IMR-90 (cell line): Measurements from ENCODE around the gene GATAD2A. TPM values are rescaled to one million over a fixed set of nuclear protein-coding genes. Genes with fewer than 3 reads are reported as not detected.
"Not testable (repeated sequence)": the region's sequence is repeated elsewhere in the genome, so short reads cannot be mapped to it uniquely, and the experiment has no call there.

ENCODE experiments used
- ATAC-seq: fragments of 200-7000 bp; cut with Tn5 transposase; 2 replicates; pipeline ENCODE4 v1.9.1; 2020; ENCODE audit warnings: low read depth, mild to moderate bottlenecking, moderate library complexity
- BruUV-seq: library from RNA; stranded (reverse); fragments of 400-500 nt; replicated peaks from 2 replicates; lab custom pipeline; 2021; lab: Mats Ljungman, UMichigan
- CTCF ChIA-PET: fragments of 300-600 bp; formaldehyde crosslinking; extraction: SDS; loops from one replicate; lab custom pipeline; 2021; ENCODE audit warnings: antibody characterized with exemption; lab: Yijun Ruan, JAX
- POLR2A ChIA-PET: fragments of 300-600 bp; sonication (Branson Sonifier 250); formaldehyde crosslinking; loops from one replicate; lab custom pipeline; 2022; ENCODE audit warnings: antibody characterized with exemption; ENCODE audit not compliant: unreplicated experiment; lab: Charles Lee
- DNase-seq: peaks from one replicate; pipeline ENCODE4 v3.0.0; 2013
- H2AFZ ChIP-seq: replicated peaks from 2 replicates; pipeline ENCODE3; 2013; ENCODE audit warnings: low read length, mild to moderate bottlenecking; ENCODE audit not compliant: poor library complexity
- H2AK5ac ChIP-seq: 2 replicates; pipeline ENCODE4 v1.6.1; 2013; ENCODE audit warnings: low read depth, low read length, inconsistent platforms
- H2AK9ac ChIP-seq: replicated peaks from 2 replicates; pipeline ENCODE3; 2013; ENCODE audit warnings: mild to moderate bottlenecking, low read depth, low read length, moderate library complexity; ENCODE audit not compliant: poor library complexity
- H2BK120ac ChIP-seq: 2 replicates; pipeline ENCODE4 v1.6.1; 2013; ENCODE audit warnings: low read depth, low read length, inconsistent platforms
- H2BK15ac ChIP-seq: 3 replicates; pipeline ENCODE4 v1.6.1; 2013; ENCODE audit warnings: low read depth, low read length, inconsistent platforms
- H2BK20ac ChIP-seq: 2 replicates; pipeline ENCODE4 v1.6.1; 2013; ENCODE audit warnings: low read depth, mild to moderate bottlenecking, inconsistent platforms, low read length, moderate library complexity
- H2BK5ac ChIP-seq: 2 replicates; pipeline ENCODE4 v1.6.1; 2013; ENCODE audit warnings: mild to moderate bottlenecking, low read depth, low read length, inconsistent platforms; ENCODE audit not compliant: poor library complexity, severe bottlenecking
- H3K14ac ChIP-seq: replicated peaks from 2 replicates; pipeline ENCODE4 v1.6.1; 2013; ENCODE audit warnings: low read depth, low read length, inconsistent platforms
- H3K18ac ChIP-seq: 2 replicates; pipeline ENCODE4 v1.6.1; 2013; ENCODE audit warnings: low read depth, low read length, control low read depth
- H3K23ac ChIP-seq: 2 replicates; pipeline ENCODE4 v1.6.1; 2013; ENCODE audit warnings: low read depth, low read length, inconsistent platforms
- H3K27ac ChIP-seq: 2 replicates; pipeline ENCODE4 v1.5.1; 2013; ENCODE audit warnings: mild to moderate bottlenecking, control low read depth, low read length; ENCODE audit not compliant: insufficient read depth
- H3K27me3 ChIP-seq: 2 replicates; pipeline ENCODE4 v1.6.1; 2013; ENCODE audit warnings: low read length; ENCODE audit not compliant: control insufficient read depth, insufficient read depth
- H3K36me3 ChIP-seq: 2 replicates; pipeline ENCODE4 v1.6.1; 2013; ENCODE audit warnings: low read length, mixed read lengths; ENCODE audit not compliant: control insufficient read depth, insufficient read depth
- H3K4ac ChIP-seq: 2 replicates; pipeline ENCODE4 v1.6.1; 2013; ENCODE audit warnings: low read depth, low read length, inconsistent platforms
- H3K4me1 ChIP-seq: 2 replicates; pipeline ENCODE4 v1.6.1; 2013; ENCODE audit warnings: low read length, mixed read lengths; ENCODE audit not compliant: control insufficient read depth, insufficient read depth
- H3K4me2 ChIP-seq: 2 replicates; pipeline ENCODE4 v1.6.1; 2013; ENCODE audit warnings: low read depth, mild to moderate bottlenecking, control low read depth, low read length, moderate library complexity
- H3K4me3 ChIP-seq: 2 replicates; pipeline ENCODE4 v1.5.1; 2013; ENCODE audit warnings: low read depth, mild to moderate bottlenecking, control low read depth, low read length, moderate library complexity; ENCODE audit not compliant: insufficient read depth
- H3K56ac ChIP-seq: 2 replicates; pipeline ENCODE4 v1.6.1; 2013; ENCODE audit warnings: low read length, inconsistent platforms; ENCODE audit not compliant: insufficient read depth; ENCODE audit errors: extremely low read depth
- H3K79me1 ChIP-seq, 2 experiments: 2 replicates each; pipeline ENCODE4 v1.6.1; 2013; ENCODE audit warnings: low read length in 2 of 2, inconsistent platforms in 1 of 2, low read depth in 1 of 2
- H3K9ac ChIP-seq: 2 replicates; pipeline ENCODE4 v1.6.1; 2013; ENCODE audit warnings: low read depth, low read length, control low read depth
- H3K9me1 ChIP-seq: 2 replicates; pipeline ENCODE4 v1.6.1; 2013; ENCODE audit warnings: low read length, inconsistent platforms; ENCODE audit not compliant: insufficient read depth
- H3K9me3 ChIP-seq: 2 replicates; pipeline ENCODE4 v1.6.1; 2013; ENCODE audit warnings: low read length; ENCODE audit not compliant: control insufficient read depth, insufficient read depth
- H4K20me1 ChIP-seq: 2 replicates; pipeline ENCODE4 v1.6.1; 2013; ENCODE audit warnings: low read length, inconsistent platforms; ENCODE audit not compliant: insufficient read depth
- H4K5ac ChIP-seq: 2 replicates; pipeline ENCODE4 v1.6.1; 2013; ENCODE audit warnings: mild to moderate bottlenecking, low read depth, low read length, control low read depth
- H4K8ac ChIP-seq, 2 experiments: 2 replicates each; pipeline ENCODE4 v1.6.1; 2013; ENCODE audit warnings: low read depth in 2 of 2, low read length in 2 of 2, control low read depth in 1 of 2, inconsistent platforms in 1 of 2
- H4K91ac ChIP-seq: 2 replicates; pipeline ENCODE4 v1.6.1; 2013; ENCODE audit warnings: low read depth, low read length, inconsistent platforms; ENCODE audit not compliant: insufficient read depth
- POLR2A ChIP-seq: IDR thresholded peaks from 2 replicates; pipeline ENCODE4 v1.6.1; 2012; ENCODE audit warnings: mild to moderate bottlenecking, low read depth, low read length
- RAD21 ChIP-seq: IDR thresholded peaks from 2 replicates; pipeline ENCODE4 v1.6.1; 2012; ENCODE audit warnings: low read length, improper control_type of control experiment
- SMC3 ChIP-seq: fragments of 150-350 bp; IDR thresholded peaks from 2 replicates; pipeline ENCODE4 v1.6.1; 2016; ENCODE audit warnings: low read depth, mild to moderate bottlenecking, antibody characterized with exemption, low read length, moderate library complexity
- WGBS, 2 experiments: methylation state at CpG; one replicate each; pipeline versions ENCODE4 v1.1.5 to v1.1.7; 2013; ENCODE audit warnings: missing lambda C conversion rate in 2 of 2; ENCODE audit not compliant: insufficient read length in 1 of 2; ENCODE audit errors: extremely low coverage in 2 of 2; 5-methylcytosine and 5-hydroxymethylcytosine counted together
- dilution Hi-C: fragments of 300-500 bp; cut with HindIII; formaldehyde crosslinking; loops from one replicate; pipeline ENCODE4 v1.14.3; 2018; ENCODE audit warnings: low sequenced_read_pairs; ENCODE audit not compliant: unreplicated experiment
- in situ Hi-C: fragments of 300-500 bp; cut with MboI; formaldehyde crosslinking; loops from 3 replicates; pipeline ENCODE4 v1.14.3; 2019; ENCODE audit warnings: low sequenced_read_pairs, inconsistent platforms, mixed read lengths
- intact Hi-C: fragments of 100-400 bp; cut with micrococcal nuclease; formaldehyde crosslinking; loops from 2 replicates; pipeline ENCODE4 v1.10.0; 2022
- polyA plus RNA-seq, 3 experiments: library from polyadenylated mRNA; depleted of rRNA; stranded (reverse); fragments of >200 nt; gene quantifications; 2 replicates each; pipeline ENCODE4 v1.2.3, GENCODE V29; 2012; ENCODE audit warnings: low replicate concordance in 1 of 3
- total RNA-seq: library from RNA; depleted of rRNA; stranded (reverse); fragments of >200 nt; gene quantifications from 2 replicates; pipeline ENCODE4 v1.2.3, GENCODE V29; 2012
- TF ChIP-seq, protein P1 (sequence below): conservative IDR thresholded peaks from 2 replicates; pipeline ENCODE4 v1.5.1; 2012; ENCODE audit warnings: mild to moderate bottlenecking, low read depth, low read length, improper control_type of control experiment

Gene GATAD2A
- total and polyA plus RNA-seq, 2 of the 4 experiments (the other 2 are of a cell fraction): 23.5 to 33.2 TPM

DNA sequence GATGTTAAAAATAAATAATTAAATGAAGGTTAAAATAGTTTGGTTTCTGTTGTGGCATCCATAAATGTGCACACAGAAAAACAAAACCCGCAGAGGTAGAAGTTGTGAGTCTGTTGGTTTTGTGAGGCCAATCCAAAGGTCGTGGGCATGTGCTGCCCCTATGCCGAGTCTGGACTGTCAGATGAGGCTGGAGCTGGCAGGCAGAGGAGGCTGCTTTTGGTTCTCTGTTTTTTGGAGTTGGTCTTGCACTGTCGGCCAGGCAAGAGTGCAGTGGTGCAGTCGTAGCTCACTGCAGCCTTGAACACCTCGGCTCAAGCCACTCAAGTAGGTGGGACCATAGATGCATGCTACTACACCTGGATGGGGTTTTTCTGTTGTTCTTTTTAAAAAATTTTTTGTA is 66.2 kb downstream of the GATAD2A start:
- H2BK120ac ChIP-seq: no peak overlapping the region
- CTCF ChIA-PET: no interaction called here

DNA sequence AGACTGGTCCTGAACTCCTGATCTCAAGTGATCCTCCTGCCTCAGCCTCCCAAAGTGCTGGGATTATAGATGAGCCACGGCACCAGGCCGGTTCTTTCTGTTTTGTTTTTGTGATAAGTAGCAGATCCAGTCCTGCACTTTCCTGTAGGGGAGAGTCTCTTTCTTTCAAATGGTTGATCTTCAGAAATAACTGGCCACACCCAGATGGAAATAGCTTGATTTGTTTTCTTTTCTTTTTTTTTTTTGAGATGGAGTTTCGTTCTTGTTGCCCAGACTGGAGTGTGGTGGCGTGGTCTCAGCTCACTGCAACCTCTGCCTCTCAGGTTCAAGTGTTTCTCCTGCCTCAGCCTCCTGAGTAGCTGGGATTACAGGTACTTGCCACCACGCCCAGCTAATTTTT is 66.6 kb downstream of the GATAD2A start:
- POLR2A ChIA-PET, H4K8ac ChIP-seq, H3K56ac ChIP-seq, BruUV-seq, in situ Hi-C loops, CTCF ChIA-PET, H3K9ac ChIP-seq, H4K91ac ChIP-seq, dilution Hi-C loops, H2BK20ac ChIP-seq, H3K18ac ChIP-seq, H3K4ac ChIP-seq, H2AK9ac ChIP-seq, H3K27me3 ChIP-seq, H2AFZ ChIP-seq, H2AK5ac ChIP-seq, H3K14ac ChIP-seq, H4K5ac ChIP-seq, H3K4me1 ChIP-seq, H3K4me2 ChIP-seq, DNase-seq, ATAC-seq, H2BK5ac ChIP-seq, H3K4me3 ChIP-seq, H2BK120ac ChIP-seq, intact Hi-C loops, H3K27ac ChIP-seq, H3K23ac ChIP-seq, H2BK15ac ChIP-seq: not testable (repeated sequence)
- H3K9me3 ChIP-seq: peaks cover 10% of the 10 kb centered on the region
- H3K9me1 ChIP-seq: peaks cover 23% of the 10 kb centered on the region
- no CpG with 5 or more reads among the region's 5 CpGs for WGBS, 2 experiments
- peaks cover 45% of the 10 kb centered on the region for H4K20me1 ChIP-seq
- peaks cover 26 to 69% of the 10 kb centered on the region in 2 experiments for H3K79me1 ChIP-seq
- peaks cover 13% of the 10 kb centered on the region for H3K36me3 ChIP-seq

More for the DNA sequence above, 66.2 kb downstream of the GATAD2A start:
- Histone ChIP-seq H3K9me1 (peaks cover 20% of the 10 kb centered on the region), H3K36me3 (peaks cover 15% of the 10 kb centered on the region), H4K8ac (no peak overlapping the region), H3K27ac (no peak overlapping the region), H3K4me3 (no peak overlapping the region), H3K4ac (no peak overlapping the region), H3K9me3 (peaks cover 10% of the 10 kb centered on the region), H3K4me1 (peaks cover 5% of the 10 kb centered on the region; the same call in 1 of the 2 replicates), H3K18ac (no peak overlapping the region), H2AK9ac (no peak overlapping the region), H3K79me1 (peaks cover 28 to 68% of the 10 kb centered on the region in 2 experiments), H4K20me1 (peaks cover 41% of the 10 kb centered on the region), H3K27me3 (no peaks in the 10 kb centered on the region), H2BK20ac (no peak overlapping the region), H3K23ac (no peak overlapping the region), H3K56ac (no peak overlapping the region), H2BK15ac (no peak overlapping the region), H4K91ac (no peak overlapping the region), H2BK5ac (no peak overlapping the region), H3K14ac (no peak overlapping the region), H2AFZ (no peak overlapping the region), H2AK5ac (no peak overlapping the region), H3K9ac (no peak overlapping the region), H3K4me2 (no peak overlapping the region), H4K5ac (no peak overlapping the region)
- dilution Hi-C loops (no loop called here), in situ Hi-C loops (no loop called here), intact Hi-C loops (no loop called here)
- ATAC-seq (no peak), DNase-seq (no peak)
- POLR2A ChIA-PET: no interaction called here
- no peak for TF ChIP-seq POLR2A
- TF ChIP-seq SMC3: no peak
- TF ChIP-seq, protein P1, sequence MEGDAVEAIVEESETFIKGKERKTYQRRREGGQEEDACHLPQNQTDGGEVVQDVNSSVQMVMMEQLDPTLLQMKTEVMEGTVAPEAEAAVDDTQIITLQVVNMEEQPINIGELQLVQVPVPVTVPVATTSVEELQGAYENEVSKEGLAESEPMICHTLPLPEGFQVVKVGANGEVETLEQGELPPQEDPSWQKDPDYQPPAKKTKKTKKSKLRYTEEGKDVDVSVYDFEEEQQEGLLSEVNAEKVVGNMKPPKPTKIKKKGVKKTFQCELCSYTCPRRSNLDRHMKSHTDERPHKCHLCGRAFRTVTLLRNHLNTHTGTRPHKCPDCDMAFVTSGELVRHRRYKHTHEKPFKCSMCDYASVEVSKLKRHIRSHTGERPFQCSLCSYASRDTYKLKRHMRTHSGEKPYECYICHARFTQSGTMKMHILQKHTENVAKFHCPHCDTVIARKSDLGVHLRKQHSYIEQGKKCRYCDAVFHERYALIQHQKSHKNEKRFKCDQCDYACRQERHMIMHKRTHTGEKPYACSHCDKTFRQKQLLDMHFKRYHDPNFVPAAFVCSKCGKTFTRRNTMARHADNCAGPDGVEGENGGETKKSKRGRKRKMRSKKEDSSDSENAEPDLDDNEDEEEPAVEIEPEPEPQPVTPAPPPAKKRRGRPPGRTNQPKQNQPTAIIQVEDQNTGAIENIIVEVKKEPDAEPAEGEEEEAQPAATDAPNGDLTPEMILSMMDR: no peak
- TF ChIP-seq RAD21: no peak
- BruUV-seq: no TSS peak
- WGBS, 2 experiments: 96% methylated on average over 3 of the region's 6 CpGs; no CpG with 5 or more reads in 1 of the 2 experiments
